ENCODE data around the gene PRKAB1. TPM values are rescaled to one million over a fixed set of nuclear protein-coding genes. Genes with fewer than 3 reads are reported as not detected.

Gene PRKAB1
- total RNA-seq, 1 experiment from 2014 or later: 34.1 TPM

DNA sequence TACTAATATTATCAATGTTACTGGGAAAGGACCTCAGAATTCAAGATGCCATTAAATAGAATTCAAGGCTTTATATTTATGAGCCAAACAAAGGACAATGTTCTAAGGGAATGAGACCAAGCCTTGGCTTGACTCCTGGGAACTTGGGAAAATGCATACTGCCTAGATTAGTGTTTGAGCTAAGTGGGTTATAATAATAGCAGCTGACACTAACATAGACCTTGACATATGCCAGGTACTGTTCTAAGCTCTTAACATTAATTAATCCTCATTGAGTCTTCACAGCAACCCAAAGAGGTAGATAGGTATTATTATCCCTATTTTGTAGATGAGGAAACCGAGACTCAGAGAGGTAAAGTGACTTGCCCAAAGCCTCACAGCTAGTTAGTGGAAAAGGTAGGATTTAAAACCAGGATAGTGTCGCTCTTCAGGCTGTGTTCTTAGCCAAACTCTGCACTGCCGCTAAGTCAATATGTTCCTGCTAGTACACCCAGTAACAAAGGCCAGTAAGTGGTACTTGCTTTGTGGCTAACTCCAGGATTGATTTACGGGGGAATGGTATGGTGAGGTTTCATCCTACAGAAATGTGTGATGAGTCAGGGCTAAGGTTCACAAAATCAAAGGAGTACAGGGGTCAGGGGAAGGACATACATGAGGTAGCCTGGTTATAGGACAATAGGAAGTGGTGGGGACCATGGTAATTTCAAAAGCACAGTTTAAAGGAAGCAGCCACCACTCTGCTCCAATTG lies 35.8 kb upstream of the PRKAB1 start:
- intact Hi-C loops (cut with micrococcal nuclease; ENCODE audit: unreplicated experiment): no loop called here
- DNase-seq (ENCODE audit: low spot score): no peak
- TF ChIP-seq CTCF (conservative IDR thresholded peaks at IDR 0.05; ENCODE audit: low read depth, low read length): no peak
- no peak for TF ChIP-seq EZH2 (IDR thresholded peaks at IDR 0.05; ENCODE audit: borderline replicate concordance, low read depth, low read length, poor library complexity, severe bottlenecking)
- H3K36me3 ChIP-seq (ENCODE audit: insufficient read depth, low read length, poor library complexity, severe bottlenecking): no peaks in the 10 kb centered on the region
- no peaks in the 10 kb centered on the region for H3K27me3 ChIP-seq (replicated peaks; ENCODE audit: insufficient read depth, low read depth, low read length, poor library complexity)
- POLR2A ChIA-PET (ENCODE audit: low non-redundant PET): no interaction called here
- no peak overlapping the region for H3K4me3 ChIP-seq (ENCODE audit: low read depth, low read length, poor library complexity, severe bottlenecking)
- H3K4me1 ChIP-seq (ENCODE audit: insufficient read depth, low read length, poor library complexity, severe bottlenecking): peaks cover 1% of the 10 kb centered on the region
- no TSS peak for BruUV-seq (replicated peaks)
- CTCF ChIA-PET: no interaction called here
- H3K9me3 ChIP-seq (ENCODE audit: low read depth, low read length, poor library complexity, severe bottlenecking): no peaks in the 10 kb centered on the region
- no peak overlapping the region for H3K27ac ChIP-seq (ENCODE audit: low read depth, low read length, poor library complexity, severe bottlenecking)

DNA sequence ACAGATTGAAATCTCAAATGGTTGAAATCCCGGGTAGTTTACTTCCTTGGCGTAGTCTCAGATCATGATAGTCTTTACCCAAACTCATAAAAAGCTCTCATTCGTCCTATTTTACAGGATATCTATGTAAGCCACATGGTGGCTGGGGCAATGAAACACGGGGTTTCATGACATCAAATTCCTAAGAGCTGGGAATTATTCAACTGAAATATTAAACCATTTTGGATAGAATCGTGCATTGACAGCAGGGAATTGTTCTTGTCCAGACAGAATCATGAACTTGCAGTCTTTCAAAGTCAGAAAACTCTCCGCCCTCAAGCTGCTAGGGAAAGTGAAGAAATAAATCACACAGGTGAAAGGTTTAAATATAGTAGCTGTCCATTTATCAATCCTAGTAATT lies 33.2 kb upstream of the PRKAB1 start:
- intact Hi-C loops (cut with micrococcal nuclease; ENCODE audit: unreplicated experiment): no loop called here
- Histone ChIP-seq H3K4me3 (ENCODE audit: low read depth, low read length, poor library complexity, severe bottlenecking) (no peak overlapping the region), H3K9me3 (ENCODE audit: low read depth, low read length, poor library complexity, severe bottlenecking) (no peaks in the 10 kb centered on the region), H3K36me3 (ENCODE audit: insufficient read depth, low read length, poor library complexity, severe bottlenecking) (no peaks in the 10 kb centered on the region), H3K4me1 (ENCODE audit: insufficient read depth, low read length, poor library complexity, severe bottlenecking) (no peaks in the 10 kb centered on the region), H3K27me3 (replicated peaks; ENCODE audit: insufficient read depth, low read depth, low read length, poor library complexity) (no peaks in the 10 kb centered on the region), H3K27ac (ENCODE audit: low read depth, low read length, poor library complexity, severe bottlenecking) (no peak overlapping the region)
- ChIA-PET CTCF (no interaction called here), POLR2A (ENCODE audit: low non-redundant PET) (no interaction called here)
- no peak for DNase-seq (ENCODE audit: low spot score)
- BruUV-seq (replicated peaks): no TSS peak
- no peak for TF ChIP-seq EZH2 (IDR thresholded peaks at IDR 0.05; ENCODE audit: borderline replicate concordance, low read depth, low read length, poor library complexity, severe bottlenecking)
- no peak for TF ChIP-seq CTCF (conservative IDR thresholded peaks at IDR 0.05; ENCODE audit: low read depth, low read length)

DNA sequence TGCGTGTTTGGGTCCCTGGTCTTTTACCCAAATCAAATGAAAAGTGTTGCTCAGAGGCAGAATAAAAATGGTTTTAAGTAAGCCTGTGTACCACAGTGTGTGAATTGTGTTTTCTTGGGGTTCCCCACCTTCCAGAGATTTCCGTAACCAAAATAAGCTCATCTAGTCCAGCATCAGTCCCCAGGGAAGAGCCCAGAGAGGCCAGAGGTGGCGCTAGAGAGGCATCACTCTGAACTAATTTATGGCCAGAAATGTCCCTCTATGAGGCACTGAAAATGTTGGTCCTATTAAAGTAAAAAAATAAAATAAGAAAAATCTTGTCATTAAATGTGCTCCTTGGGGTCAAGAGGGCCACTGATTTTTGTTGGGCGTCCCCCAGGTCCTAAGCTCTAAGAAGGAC lies 24.9 kb upstream of the PRKAB1 start:
- CTCF ChIA-PET: interaction anchor here (0.7 kb wide), 1 partner anchor 621 kb away, joined by 3 read pairs; no protein-coding TSS in a partner anchor
- no peak overlapping the region for H3K4me3 ChIP-seq (ENCODE audit: low read depth, low read length, poor library complexity, severe bottlenecking)
- intact Hi-C loops (cut with micrococcal nuclease; ENCODE audit: unreplicated experiment): no loop called here
- no peak overlapping the region for H3K27ac ChIP-seq (ENCODE audit: low read depth, low read length, poor library complexity, severe bottlenecking)
- no peaks in the 10 kb centered on the region for H3K4me1 ChIP-seq (ENCODE audit: insufficient read depth, low read length, poor library complexity, severe bottlenecking)
- H3K9me3 ChIP-seq (ENCODE audit: low read depth, low read length, poor library complexity, severe bottlenecking): no peaks in the 10 kb centered on the region
- DNase-seq (ENCODE audit: low spot score): no peak
- no peaks in the 10 kb centered on the region for H3K36me3 ChIP-seq (ENCODE audit: insufficient read depth, low read length, poor library complexity, severe bottlenecking)
- H3K27me3 ChIP-seq (replicated peaks; ENCODE audit: insufficient read depth, low read depth, low read length, poor library complexity): no peaks in the 10 kb centered on the region
- POLR2A ChIA-PET (ENCODE audit: low non-redundant PET): no interaction called here
- BruUV-seq (replicated peaks): no TSS peak
- TF ChIP-seq CTCF (conservative IDR thresholded peaks at IDR 0.05; ENCODE audit: low read depth, low read length) (peak; percentile 59), EZH2 (IDR thresholded peaks at IDR 0.05; ENCODE audit: borderline replicate concordance, low read depth, low read length, poor library complexity, severe bottlenecking) (no peak)
